ENCODE measurements around the gene VHLL.
A peak's percentile ranks its signal among the peaks of the same experiment; 100 is the strongest.

The VHLL gene

GRCh38 chr1:156310962-156311361, 11.9 kb upstream of the VHLL start:
- no peak for TF ChIP-seq CTCF (conservative IDR thresholded peaks at IDR 0.05; ENCODE audit: low read length)
- no peak overlapping the region for H3K4me3 ChIP-seq (ENCODE audit: low read length)
- peak; percentile 68 for DNase-seq (ENCODE audit: low read depth)

GRCh38 chr1:156308078-156308477, 9.0 kb upstream of the VHLL start:
- peak; percentile 40 for DNase-seq (ENCODE audit: low read depth)
- no peak for TF ChIP-seq CTCF (conservative IDR thresholded peaks at IDR 0.05; ENCODE audit: low read length)

GRCh38 chr1:156305215-156305614, 6.1 kb upstream of the VHLL start:
- no peak for TF ChIP-seq CTCF (conservative IDR thresholded peaks at IDR 0.05; ENCODE audit: low read length)
- no peak overlapping the region for H3K4me3 ChIP-seq (ENCODE audit: low read length)
- no peak for DNase-seq (ENCODE audit: low read depth)

More at GRCh38 chr1:156308078-156308477, 9.0 kb upstream of the VHLL start:
- no peak overlapping the region for H3K4me3 ChIP-seq (ENCODE audit: low read length)

GRCh38 chr1:156303241-156303640, 4.1 kb upstream of the VHLL start:
- TF ChIP-seq CTCF (conservative IDR thresholded peaks at IDR 0.05; ENCODE audit: low read length): no peak
- DNase-seq (ENCODE audit: low read depth): no peak
- no peak overlapping the region for H3K4me3 ChIP-seq (ENCODE audit: low read length)

- peak; percentile 50 for DNase-seq (ENCODE audit: low read depth)
- no peak for TF ChIP-seq CTCF (conservative IDR thresholded peaks at IDR 0.05; ENCODE audit: low read length)
- H3K4me3 ChIP-seq (ENCODE audit: low read length): peak within 1 kb of the TSS; percentile 87
Measured at GRCh38 chr1:156295391-156295947, 3.6 kb downstream of the VHLL start, which contains the start of gene GLMP. Gene GLMP, minus strand, starts transcription at chr1:156295679. Its CDS starts 34 bp downstream, at chr1:156295645.

GRCh38 chr1:156293895-156294294, 5.2 kb downstream of the VHLL start:
- DNase-seq (ENCODE audit: low read depth): no peak
- no peak for TF ChIP-seq CTCF (conservative IDR thresholded peaks at IDR 0.05; ENCODE audit: low read length)
- no peak overlapping the region for H3K4me3 ChIP-seq (ENCODE audit: low read length)

- TF ChIP-seq CTCF (conservative IDR thresholded peaks at IDR 0.05; ENCODE audit: low read length): no peak
- no peak for DNase-seq (ENCODE audit: low read depth)
- H3K4me3 ChIP-seq (ENCODE audit: low read length): no peak overlapping the region
Measured at GRCh38 chr1:156293098-156293434, 6.0 kb downstream of the VHLL start.
